MV-4-11 (cell line): ENCODE results near the gene PLPP3.

Experiments used
- DNase-seq: peaks from one replicate; lab custom pipeline; 2025; lab: John Stamatoyannopoulos, UW

The PLPP3 gene

GRCh38 chr1:56520016-56520601 lies 59.3 kb downstream of the PLPP3 start:
- DNase-seq = peak; percentile 7

GRCh38 chr1:56517404-56518130 lies 61.8 kb downstream of the PLPP3 start:
- no peak for DNase-seq

GRCh38 chr1:56516539-56517252 lies 62.7 kb downstream of the PLPP3 start:
- DNase-seq = peak; percentile 88

- no peak for DNase-seq
Observed at GRCh38 chr1:56515898-56516538, 63.3 kb downstream of the PLPP3 start.

GRCh38 chr1:56512724-56513494 lies 66.5 kb downstream of the PLPP3 start:
- no peak for DNase-seq

- no peak for DNase-seq
Observed at GRCh38 chr1:56511766-56512165, 67.6 kb downstream of the PLPP3 start.

GRCh38 chr1:56511364-56511763 lies 68.0 kb downstream of the PLPP3 start:
- peak; percentile 11 for DNase-seq

GRCh38 chr1:56510642-56511021 lies 68.7 kb downstream of the PLPP3 start:
- no peak for DNase-seq

GRCh38 chr1:56509713-56510641 lies 69.4 kb downstream of the PLPP3 start:
- no peak for DNase-seq

GRCh38 chr1:56508523-56508983 lies 70.8 kb downstream of the PLPP3 start:
- peak; percentile 61 for DNase-seq

GRCh38 chr1:56507925-56508522 lies 71.3 kb downstream of the PLPP3 start:
- DNase-seq = no peak

GRCh38 chr1:56506951-56507491 lies 72.3 kb downstream of the PLPP3 start:
- no peak for DNase-seq

- DNase-seq = peak; percentile 83
Observed at GRCh38 chr1:56505792-56506743, 73.3 kb downstream of the PLPP3 start.

- DNase-seq = peak; percentile 65
Observed at GRCh38 chr1:56502700-56503245, 76.6 kb downstream of the PLPP3 start.

GRCh38 chr1:56501888-56502287 lies 77.5 kb downstream of the PLPP3 start:
- peak; percentile 58 for DNase-seq

GRCh38 chr1:56501426-56501825 lies 77.9 kb downstream of the PLPP3 start:
- DNase-seq = peak; percentile 51

GRCh38 chr1:56496821-56497772 lies 82.3 kb downstream of the PLPP3 start:
- DNase-seq = peak; percentile 54
